Kidney epithelial cell (primary cell): ENCODE measurements around the gene SDK2. TPM values are rescaled to one million over a fixed set of nuclear protein-coding genes. Genes with fewer than 3 reads are reported as not detected.
A peak's percentile ranks its signal among the peaks of the same experiment; 100 is the strongest.

Experiments
- DNase-seq: peaks from one replicate; pipeline ENCODE4 v3.0.0-alpha.2; 2010; ENCODE audit warnings: low read depth
- H3K27me3 ChIP-seq: 2 replicates; pipeline ENCODE4 v1.6.0; 2011; ENCODE audit warnings: low read length; ENCODE audit not compliant: control insufficient read depth, insufficient read depth
- H3K36me3 ChIP-seq: 2 replicates; pipeline ENCODE4 v1.5.1; 2011; ENCODE audit warnings: low read length; ENCODE audit not compliant: control insufficient read depth, insufficient read depth
- H3K4me3 ChIP-seq: 2 replicates; pipeline ENCODE4 v1.5.1; 2011; ENCODE audit warnings: low read depth, mild to moderate bottlenecking, control low read depth, low read length
- total RNA-seq: library from RNA; depleted of rRNA; stranded (reverse); fragments of >200 nt; gene quantifications from 2 replicates; pipeline ENCODE4 v1.2.3, GENCODE V29; 2015
- TF ChIP-seq, protein P1 (sequence below): IDR thresholded peaks from 2 replicates; pipeline ENCODE4 v1.5.1; 2011; ENCODE audit warnings: mild to moderate bottlenecking, moderate library complexity, low read length, control low read depth, inconsistent platforms; ENCODE audit not compliant: insufficient read depth, poor library complexity, severe bottlenecking

The SDK2 gene
- total RNA-seq, 1 donor from 2014 or later: 1.2 TPM

GRCh38 chr17:73346501-73347162 is 297.6 kb downstream of the SDK2 start:
- TF ChIP-seq, protein P1, sequence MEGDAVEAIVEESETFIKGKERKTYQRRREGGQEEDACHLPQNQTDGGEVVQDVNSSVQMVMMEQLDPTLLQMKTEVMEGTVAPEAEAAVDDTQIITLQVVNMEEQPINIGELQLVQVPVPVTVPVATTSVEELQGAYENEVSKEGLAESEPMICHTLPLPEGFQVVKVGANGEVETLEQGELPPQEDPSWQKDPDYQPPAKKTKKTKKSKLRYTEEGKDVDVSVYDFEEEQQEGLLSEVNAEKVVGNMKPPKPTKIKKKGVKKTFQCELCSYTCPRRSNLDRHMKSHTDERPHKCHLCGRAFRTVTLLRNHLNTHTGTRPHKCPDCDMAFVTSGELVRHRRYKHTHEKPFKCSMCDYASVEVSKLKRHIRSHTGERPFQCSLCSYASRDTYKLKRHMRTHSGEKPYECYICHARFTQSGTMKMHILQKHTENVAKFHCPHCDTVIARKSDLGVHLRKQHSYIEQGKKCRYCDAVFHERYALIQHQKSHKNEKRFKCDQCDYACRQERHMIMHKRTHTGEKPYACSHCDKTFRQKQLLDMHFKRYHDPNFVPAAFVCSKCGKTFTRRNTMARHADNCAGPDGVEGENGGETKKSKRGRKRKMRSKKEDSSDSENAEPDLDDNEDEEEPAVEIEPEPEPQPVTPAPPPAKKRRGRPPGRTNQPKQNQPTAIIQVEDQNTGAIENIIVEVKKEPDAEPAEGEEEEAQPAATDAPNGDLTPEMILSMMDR: no peak
- Histone ChIP-seq H3K4me3 (no peak overlapping the region), H3K36me3 (no peaks in the 10 kb centered on the region), H3K27me3 (peaks cover 2% of the 10 kb centered on the region)
- DNase-seq: no peak

DNA sequence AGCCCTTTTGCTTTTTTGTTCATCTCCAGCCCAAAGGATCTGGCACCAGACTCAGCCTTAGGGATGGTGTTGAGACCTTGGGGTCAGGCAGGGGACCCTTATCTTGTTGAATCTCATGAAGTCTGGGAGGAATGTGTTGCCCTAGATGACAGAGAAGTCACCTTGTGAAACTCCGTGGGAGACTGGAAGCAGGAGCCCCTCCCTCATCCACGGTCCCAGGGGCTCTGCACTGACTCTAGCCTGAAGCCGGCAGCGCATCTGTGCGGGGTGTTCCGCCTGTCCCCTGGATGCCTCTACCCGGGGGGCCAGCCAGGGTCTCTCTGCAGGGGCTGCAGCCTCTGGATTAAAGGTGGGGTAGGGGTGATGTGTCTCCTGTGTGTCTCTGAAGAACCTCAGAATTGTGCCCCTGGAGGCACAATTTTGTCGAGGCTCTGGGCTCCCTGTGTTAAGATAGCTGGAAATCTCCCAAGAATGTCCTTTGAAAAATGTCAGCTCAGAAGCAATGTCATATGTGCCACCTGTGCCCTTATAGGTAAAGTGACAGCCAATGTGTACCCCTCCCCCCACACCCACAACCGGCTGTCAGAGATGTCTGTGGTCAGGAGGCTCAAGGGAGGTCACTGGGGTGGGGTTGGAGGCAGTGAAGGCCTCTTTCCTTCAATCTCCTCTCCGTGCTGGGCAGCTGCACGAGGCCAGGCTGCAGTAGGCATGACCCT is 300.3 kb downstream of the SDK2 start:
- TF ChIP-seq, protein P1: no peak
- peaks cover 2% of the 10 kb centered on the region for H3K27me3 ChIP-seq
- no peak overlapping the region for H3K4me3 ChIP-seq
- no peak for DNase-seq
- H3K36me3 ChIP-seq: no peaks in the 10 kb centered on the region

DNA sequence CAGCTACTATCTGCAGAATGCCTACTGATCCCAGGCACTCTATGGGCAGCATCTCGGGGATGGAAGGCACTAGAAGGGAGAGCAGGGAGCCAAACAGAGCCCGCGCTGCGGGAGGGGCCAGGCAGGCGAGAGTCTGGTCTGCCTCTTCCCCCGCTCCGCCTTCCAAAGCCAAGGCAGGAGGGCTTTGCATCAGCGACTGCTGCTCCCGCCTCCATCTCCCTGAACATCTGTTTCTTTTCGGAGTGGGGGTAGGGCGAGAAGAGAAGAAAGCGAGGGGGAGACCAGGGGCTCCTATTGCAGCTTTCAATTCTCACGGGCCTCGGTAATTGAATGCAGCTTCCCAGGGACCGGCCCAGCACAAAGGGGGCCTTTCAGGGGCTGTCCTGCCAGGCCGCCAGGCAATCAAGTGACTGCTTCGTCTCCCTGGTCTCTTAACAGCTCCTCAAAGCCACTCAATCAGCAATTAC is 301.0 kb downstream of the SDK2 start:
- TF ChIP-seq, protein P1: no peak
- DNase-seq: no peak
- Histone ChIP-seq H3K4me3 (no peak overlapping the region), H3K27me3 (no peaks in the 10 kb centered on the region), H3K36me3 (no peaks in the 10 kb centered on the region)

DNA sequence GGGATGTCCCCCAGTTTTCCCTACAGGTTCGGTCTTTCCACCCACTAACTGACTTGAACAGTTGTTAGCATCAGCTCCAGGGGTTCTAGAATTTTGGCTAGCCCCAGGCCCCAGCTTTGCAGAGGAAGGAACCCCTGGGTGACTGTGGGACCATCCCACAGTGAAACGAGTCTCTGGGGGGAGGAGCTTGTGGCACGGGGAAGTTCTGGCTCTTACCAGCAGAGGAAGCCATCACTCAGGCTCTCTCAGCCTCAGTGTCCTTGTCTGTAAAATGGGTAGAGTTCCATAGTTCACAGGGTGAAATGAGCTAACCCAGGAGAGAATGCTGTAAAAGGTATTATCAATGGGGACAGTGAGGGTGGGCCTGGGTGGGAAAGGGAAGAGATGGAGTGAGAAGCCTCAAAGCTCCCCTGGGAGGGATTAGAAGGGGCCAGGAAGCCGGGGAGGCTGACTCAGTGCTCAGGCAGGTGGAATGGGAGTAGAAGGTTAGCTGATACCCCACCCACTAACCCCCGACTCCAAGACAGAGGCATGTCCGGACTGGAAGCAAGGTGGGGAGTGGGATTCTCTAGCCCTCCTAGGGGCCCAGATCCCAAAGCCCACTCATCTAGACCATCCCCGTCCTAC is 301.6 kb downstream of the SDK2 start:
- Histone ChIP-seq H3K27me3 (no peaks in the 10 kb centered on the region), H3K4me3 (no peak overlapping the region), H3K36me3 (no peaks in the 10 kb centered on the region)
- TF ChIP-seq, protein P1: peak; percentile 33
- no peak for DNase-seq

DNA sequence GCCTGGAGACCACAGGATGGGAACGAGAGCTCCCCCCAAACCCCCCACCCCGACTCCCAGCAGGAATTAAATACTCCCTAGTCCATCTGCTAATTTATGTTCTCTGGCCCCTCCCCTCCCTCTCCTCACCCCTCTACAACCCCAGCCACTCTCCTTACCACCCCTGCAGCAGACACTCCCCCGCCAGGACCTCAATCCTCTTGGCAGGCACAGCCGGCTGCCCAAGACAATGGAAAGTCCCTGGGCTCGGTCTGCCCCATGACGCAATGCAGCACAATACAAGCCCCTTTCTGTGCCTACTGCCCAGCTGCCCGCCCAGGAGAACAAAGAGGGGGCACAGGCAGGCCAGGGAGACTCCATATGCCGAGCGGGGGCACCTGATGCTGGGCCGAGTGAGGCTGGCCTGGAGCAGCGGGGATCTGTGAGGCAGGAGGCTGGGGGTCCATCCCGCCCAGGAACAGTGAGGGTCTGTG is 302.2 kb downstream of the SDK2 start:
- Histone ChIP-seq H3K4me3 (no peak overlapping the region), H3K36me3 (no peaks in the 10 kb centered on the region), H3K27me3 (no peaks in the 10 kb centered on the region)
- TF ChIP-seq, protein P1: no peak
- DNase-seq: peak; percentile 93
